Fibroblast of lung (primary cell): Measurements from ENCODE around the gene KIF11. TPM values are rescaled to one million over a fixed set of nuclear protein-coding genes. Genes with fewer than 3 reads are reported as not detected.

ENCODE experiments used
- DNase-seq, 2 donors: peaks; one replicate each; pipeline versions ENCODE4 v3.0.0 to v3.0.0-alpha.2; 2010; ENCODE audit warnings: low read depth in 2 of 2
- H2AFZ ChIP-seq: 2 replicates; pipeline ENCODE4 v1.5.1; 2012; ENCODE audit warnings: low read length, control low read depth, inconsistent platforms
- H3K27ac ChIP-seq: 2 replicates; pipeline ENCODE4 v1.5.1; 2011; ENCODE audit warnings: low read length, control low read depth; ENCODE audit not compliant: insufficient read depth
- H3K27me3 ChIP-seq: 2 replicates; pipeline ENCODE4 v1.5.1; 2011; ENCODE audit warnings: mild to moderate bottlenecking, low read length; ENCODE audit not compliant: control insufficient read depth, insufficient read depth
- H3K36me3 ChIP-seq: 2 replicates; pipeline ENCODE4 v1.5.1; 2011; ENCODE audit warnings: low read length; ENCODE audit not compliant: control insufficient read depth, insufficient read depth
- H3K4me1 ChIP-seq: 2 replicates; pipeline ENCODE4 v1.5.1; 2011; ENCODE audit warnings: low read length; ENCODE audit not compliant: control insufficient read depth, insufficient read depth; ENCODE audit errors: extremely low read depth
- H3K4me2 ChIP-seq: 2 replicates; pipeline ENCODE4 v1.5.1; 2011; ENCODE audit warnings: low read length, control low read depth; ENCODE audit not compliant: insufficient read depth; ENCODE audit errors: extremely low read depth
- H3K4me3 ChIP-seq, 4 experiments: fragments of 200-600 bp in 1 of 4; sonication (generic) in 1 of 4; replicated peaks in 1 of 4; 2 replicates each; pipeline ENCODE4 v1.5.1; 2011 to 2016; ENCODE audit warnings: low read length in 4 of 4, low read depth in 3 of 4, mild to moderate bottlenecking in 3 of 4, control low read depth in 2 of 4, inconsistent platforms in 1 of 4, mixed read lengths in 1 of 4; ENCODE audit not compliant: insufficient read depth in 1 of 4; ENCODE audit errors: control extremely low read depth in 1 of 4
- H3K79me2 ChIP-seq: 2 replicates; pipeline ENCODE4 v1.5.1; 2012; ENCODE audit warnings: mild to moderate bottlenecking, low read length, inconsistent platforms; ENCODE audit not compliant: control insufficient read depth, insufficient read depth
- H3K9ac ChIP-seq: 2 replicates; pipeline ENCODE4 v1.5.1; 2011; ENCODE audit warnings: mild to moderate bottlenecking, low read length, control low read depth; ENCODE audit not compliant: insufficient read depth
- H3K9me3 ChIP-seq: 2 replicates; pipeline ENCODE4 v1.5.1; 2012; ENCODE audit warnings: low read depth, low read length; ENCODE audit not compliant: control insufficient read depth, insufficient read depth
- H4K20me1 ChIP-seq: 2 replicates; pipeline ENCODE4 v1.5.1; 2011; ENCODE audit warnings: low read length; ENCODE audit not compliant: control insufficient read depth, insufficient read depth; ENCODE audit errors: extremely low read depth
- CTCF ChIP-seq, 2 donors: IDR thresholded peaks in 1 of 2; conservative IDR thresholded peaks in 1 of 2; 1 replicate in 1 of 2; 2 replicates in 1 of 2; pipeline ENCODE4 v1.5.1; 2011 to 2012; ENCODE audit warnings: low read length in 2 of 2, control low read depth in 1 of 2, inconsistent platforms in 1 of 2, low read depth in 1 of 2, mild to moderate bottlenecking in 1 of 2
- EZH2 ChIP-seq: IDR thresholded peaks from 2 replicates; pipeline ENCODE4 v1.5.1; 2012; ENCODE audit warnings: low read length, control low read depth, mild to moderate bottlenecking; ENCODE audit errors: missing control alignments
- polyA plus RNA-seq, 2 donors: library from polyadenylated mRNA; depleted of rRNA in 1 of 2; stranded (reverse) in 1 of 2; unstranded in 1 of 2; fragments of >200 nt; gene quantifications; 2 replicates each; pipeline ENCODE4 v1.2.1, GENCODE V29; 2011 to 2012; ENCODE audit warnings: missing spikeins in 1 of 2
- total RNA-seq: library from RNA; depleted of rRNA; stranded (reverse); fragments of >200 nt; gene quantifications from 2 replicates; pipeline ENCODE4 v1.2.1, GENCODE V29; 2014

Gene KIF11
- total and polyA plus RNA-seq, 2 donors (not counting 1 experiment from before 2014, with no cell fraction given) = 7.5 to 8.9 TPM

- Histone ChIP-seq H3K27me3 (no peaks in the 10 kb centered on the region), H3K27ac (no peak overlapping the region), H3K79me2 (peaks cover 70% of the 10 kb centered on the region), H4K20me1 (no peaks in the 10 kb centered on the region), H2AFZ (no peak overlapping the region), H3K4me3 (no peak overlapping the region), H3K9me3 (no peaks in the 10 kb centered on the region), H3K9ac (no peak overlapping the region), H3K4me2 (no peak overlapping the region), H3K4me1 (no peaks in the 10 kb centered on the region), H3K36me3 (no peaks in the 10 kb centered on the region)
- TF ChIP-seq EZH2 (no peak), CTCF (conservative IDR thresholded peaks at IDR 0.05 in 1 of 2, IDR thresholded peaks at IDR 0.05 in 1 of 2; ENCODE audit: low read depth in 1 of 2, low read length in 2 of 2) (no peak)
- DNase-seq = no peak
Observed at GRCh38 chr10:92604841-92605240, 11.9 kb downstream of the KIF11 start.

DNA sequence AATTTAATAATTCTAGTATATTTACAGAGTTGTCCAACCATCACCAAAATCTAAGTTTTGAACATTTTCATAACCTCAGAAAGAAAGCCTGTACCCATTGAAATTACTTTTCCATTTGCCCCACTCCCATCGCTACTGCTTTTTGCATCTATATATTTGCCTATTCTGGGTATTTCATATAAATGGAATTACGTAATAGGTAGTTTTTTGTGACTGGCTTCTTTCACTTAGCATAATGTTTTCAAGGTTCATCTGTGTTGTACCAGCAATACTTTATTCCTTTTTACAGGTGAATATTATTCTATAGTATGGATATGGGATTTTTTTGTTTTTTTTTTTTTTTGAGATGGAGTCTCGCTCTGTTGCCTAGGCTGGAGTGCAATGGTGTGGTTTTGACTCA lies 22.6 kb downstream of the KIF11 start:
- no peaks in the 10 kb centered on the region for H4K20me1 ChIP-seq
- peaks cover 2% of the 10 kb centered on the region for H3K36me3 ChIP-seq
- H3K27ac ChIP-seq = no peak overlapping the region
- H3K9ac ChIP-seq = no peak overlapping the region
- H2AFZ ChIP-seq = no peak overlapping the region
- H3K4me3 ChIP-seq = no peak overlapping the region
- DNase-seq = no peak
- no peaks in the 10 kb centered on the region for H3K4me1 ChIP-seq
- no peak overlapping the region for H3K4me2 ChIP-seq
- TF ChIP-seq EZH2 = no peak
- TF ChIP-seq CTCF (conservative IDR thresholded peaks at IDR 0.05 in 1 of 2, IDR thresholded peaks at IDR 0.05 in 1 of 2; ENCODE audit: low read depth in 1 of 2, low read length in 2 of 2) = no peak
- H3K9me3 ChIP-seq = no peaks in the 10 kb centered on the region
- peaks cover 1% of the 10 kb centered on the region for H3K79me2 ChIP-seq
- H3K27me3 ChIP-seq = no peaks in the 10 kb centered on the region

DNA sequence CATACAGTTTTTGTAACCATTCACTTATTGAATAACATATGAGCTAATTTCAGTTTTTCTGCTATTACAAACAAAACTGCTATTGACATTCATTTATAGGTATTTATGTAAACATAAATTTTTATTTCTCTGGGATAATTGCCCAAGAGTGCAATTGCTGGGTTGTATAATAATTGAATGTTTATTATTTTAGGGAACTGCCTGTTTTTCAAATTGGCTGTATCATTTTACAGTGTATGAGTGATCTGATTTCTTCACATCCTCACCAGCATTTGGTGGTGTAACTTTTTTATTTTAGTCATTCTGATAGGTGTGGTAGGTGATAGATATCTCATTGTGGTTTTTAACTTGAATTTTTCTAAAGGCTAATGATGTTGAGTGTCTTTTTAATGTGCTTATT lies 26.4 kb downstream of the KIF11 start:
- Histone ChIP-seq H4K20me1 (no peaks in the 10 kb centered on the region), H3K4me2 (no peak overlapping the region), H3K4me3 (no peak overlapping the region), H3K4me1 (no peaks in the 10 kb centered on the region), H3K9ac (no peak overlapping the region), H3K9me3 (no peaks in the 10 kb centered on the region), H3K27ac (no peak overlapping the region), H3K36me3 (peaks cover 4% of the 10 kb centered on the region), H2AFZ (no peak overlapping the region), H3K79me2 (no peaks in the 10 kb centered on the region), H3K27me3 (no peaks in the 10 kb centered on the region)
- no peak for TF ChIP-seq EZH2
- TF ChIP-seq CTCF (conservative IDR thresholded peaks at IDR 0.05 in 1 of 2, IDR thresholded peaks at IDR 0.05 in 1 of 2; ENCODE audit: low read depth in 1 of 2, low read length in 2 of 2) = no peak
- peak in 1 of 2 donors; percentile 53 for DNase-seq
